ENCODE data around the gene COPS7B. TPM values are rescaled to one million over a fixed set of nuclear protein-coding genes. Genes with fewer than 3 reads are reported as not detected.

Gene COPS7B
- total RNA-seq, 1 donor from 2014 or later, result 10.4 TPM

DNA sequence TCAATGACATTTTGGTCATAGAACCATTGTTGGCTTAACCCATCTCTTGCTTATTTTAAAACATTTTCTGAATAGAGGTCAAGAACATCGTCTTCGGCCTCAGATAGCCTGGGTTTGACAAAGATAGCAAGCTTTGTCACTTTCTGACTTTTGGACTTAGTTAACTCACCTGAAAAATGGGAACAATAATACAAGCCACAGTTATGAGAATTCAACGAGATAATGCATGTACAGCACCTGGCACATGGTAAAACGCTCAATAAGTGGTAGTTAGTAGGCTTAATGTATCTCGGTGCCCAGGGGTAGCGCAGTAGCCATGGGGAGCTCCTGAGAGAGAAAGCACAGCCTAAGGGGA lies 446 bp upstream of the COPS7B start:
- no peaks in the 10 kb centered on the region for H3K9me3 ChIP-seq (ENCODE audit: control insufficient read depth in 3 of 3, low read length in 3 of 3)
- H3K4me1 ChIP-seq (ENCODE audit: control insufficient read depth in 3 of 3, insufficient read depth in 3 of 3, low read length in 3 of 3), result peaks cover 26 to 49% (median 40%) of the 10 kb centered on the region in 3 donors
- H3K9ac ChIP-seq (ENCODE audit: low read depth in 1 of 3, low read length in 3 of 3), result peak overlapping the region; percentile 69 to 86 (median 79)
- H3K27ac ChIP-seq (ENCODE audit: low read depth, low read length), result peak overlapping the region; percentile 49
- H3K4me3 ChIP-seq (ENCODE audit: low read length in 3 of 3), result peak overlapping the region; percentile 94 to 96 (median 95)
- H3K27me3 ChIP-seq (ENCODE audit: control insufficient read depth in 3 of 3, insufficient read depth in 3 of 3, low read length in 3 of 3), result no peaks in the 10 kb centered on the region
- peaks cover 0 to 8% (median 4%) of the 10 kb centered on the region in 3 donors for H3K36me3 ChIP-seq (ENCODE audit: control insufficient read depth in 3 of 3, insufficient read depth in 3 of 3, low read length in 3 of 3)

DNA sequence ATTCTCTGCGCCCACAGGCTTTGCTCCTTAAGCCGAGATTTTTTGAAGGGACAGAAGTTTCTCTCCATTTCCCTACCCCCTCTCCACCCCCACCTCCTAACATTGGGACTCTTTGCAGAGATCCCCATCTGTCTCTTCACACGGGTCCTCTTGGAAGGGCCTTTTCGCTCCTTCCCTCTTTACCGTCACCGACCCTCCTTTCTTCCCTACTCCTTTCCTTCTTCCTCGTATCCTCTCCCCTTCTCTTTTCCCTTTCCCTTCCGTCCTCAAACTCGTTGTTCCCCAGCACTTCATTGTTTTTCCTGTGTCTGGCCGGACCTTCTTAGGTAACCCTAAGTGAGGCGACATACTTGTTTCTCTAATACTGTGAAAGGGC lies 660 bp downstream of the COPS7B start:
- peak overlapping the region; percentile 94 to 96 (median 95) for H3K4me3 ChIP-seq (ENCODE audit: low read length in 3 of 3)
- no peaks in the 10 kb centered on the region for H3K27me3 ChIP-seq (ENCODE audit: control insufficient read depth in 3 of 3, insufficient read depth in 3 of 3, low read length in 3 of 3)
- no peaks in the 10 kb centered on the region for H3K9me3 ChIP-seq (ENCODE audit: control insufficient read depth in 3 of 3, low read length in 3 of 3)
- H3K9ac ChIP-seq (ENCODE audit: low read depth in 1 of 3, low read length in 3 of 3), result peak overlapping the region; percentile 79 to 86 (median 84)
- H3K36me3 ChIP-seq (ENCODE audit: control insufficient read depth in 3 of 3, insufficient read depth in 3 of 3, low read length in 3 of 3), result peaks cover 2 to 15% (median 4%) of the 10 kb centered on the region in 3 donors
- H3K4me1 ChIP-seq (ENCODE audit: control insufficient read depth in 3 of 3, insufficient read depth in 3 of 3, low read length in 3 of 3), result peaks cover 26 to 48% (median 40%) of the 10 kb centered on the region in 3 donors
- H3K27ac ChIP-seq (ENCODE audit: low read depth, low read length), result no peak overlapping the region

GRCh38 chr2:231791107-231791506 lies 4.9 kb downstream of the COPS7B start:
- Histone ChIP-seq H3K9me3 (ENCODE audit: control insufficient read depth in 3 of 3, low read length in 3 of 3) (no peaks in the 10 kb centered on the region), H3K4me1 (ENCODE audit: control insufficient read depth in 3 of 3, insufficient read depth in 3 of 3, low read length in 3 of 3) (peaks cover 11 to 20% (median 15%) of the 10 kb centered on the region in 3 donors), H3K27ac (ENCODE audit: low read depth, low read length) (no peak overlapping the region), H3K4me3 (ENCODE audit: low read length in 3 of 3) (no peak overlapping the region), H3K9ac (ENCODE audit: low read depth in 1 of 3, low read length in 3 of 3) (no peak overlapping the region), H3K36me3 (ENCODE audit: control insufficient read depth in 3 of 3, insufficient read depth in 3 of 3, low read length in 3 of 3) (peaks cover 9 to 36% (median 18%) of the 10 kb centered on the region in 3 donors), H3K27me3 (ENCODE audit: control insufficient read depth in 3 of 3, insufficient read depth in 3 of 3, low read length in 3 of 3) (no peaks in the 10 kb centered on the region)

GRCh38 chr2:231794383-231794782 lies 8.1 kb downstream of the COPS7B start:
- peaks cover 0 to 6% (median 0%) of the 10 kb centered on the region in 3 donors for H3K4me1 ChIP-seq (ENCODE audit: control insufficient read depth in 3 of 3, insufficient read depth in 3 of 3, low read length in 3 of 3)
- peaks cover 26 to 55% (median 41%) of the 10 kb centered on the region in 3 donors for H3K36me3 ChIP-seq (ENCODE audit: control insufficient read depth in 3 of 3, insufficient read depth in 3 of 3, low read length in 3 of 3)
- H3K27ac ChIP-seq (ENCODE audit: low read depth, low read length), result no peak overlapping the region
- H3K9ac ChIP-seq (ENCODE audit: low read depth in 1 of 3, low read length in 3 of 3), result no peak overlapping the region
- no peaks in the 10 kb centered on the region for H3K9me3 ChIP-seq (ENCODE audit: control insufficient read depth in 3 of 3, low read length in 3 of 3)
- no peaks in the 10 kb centered on the region for H3K27me3 ChIP-seq (ENCODE audit: control insufficient read depth in 3 of 3, insufficient read depth in 3 of 3, low read length in 3 of 3)
- H3K4me3 ChIP-seq (ENCODE audit: low read length in 3 of 3), result no peak overlapping the region

GRCh38 chr2:231795525-231796327 lies 9.5 kb downstream of the COPS7B start:
- Histone ChIP-seq H3K4me3 (ENCODE audit: low read length in 3 of 3) (no peak overlapping the region), H3K27me3 (ENCODE audit: control insufficient read depth in 3 of 3, insufficient read depth in 3 of 3, low read length in 3 of 3) (no peaks in the 10 kb centered on the region), H3K9ac (ENCODE audit: low read depth in 1 of 3, low read length in 3 of 3) (no peak overlapping the region), H3K4me1 (ENCODE audit: control insufficient read depth in 3 of 3, insufficient read depth in 3 of 3, low read length in 3 of 3) (peaks cover 0 to 6% (median 0%) of the 10 kb centered on the region in 3 donors), H3K27ac (ENCODE audit: low read depth, low read length) (no peak overlapping the region), H3K9me3 (ENCODE audit: control insufficient read depth in 3 of 3, low read length in 3 of 3) (no peaks in the 10 kb centered on the region), H3K36me3 (ENCODE audit: control insufficient read depth in 3 of 3, insufficient read depth in 3 of 3, low read length in 3 of 3) (peaks cover 26 to 65% (median 46%) of the 10 kb centered on the region in 3 donors)

- no peak overlapping the region for H3K9ac ChIP-seq (ENCODE audit: low read depth in 1 of 3, low read length in 3 of 3)
- H3K4me1 ChIP-seq (ENCODE audit: control insufficient read depth in 3 of 3, insufficient read depth in 3 of 3, low read length in 3 of 3), result peaks cover 0 to 6% (median 0%) of the 10 kb centered on the region in 3 donors
- H3K27me3 ChIP-seq (ENCODE audit: control insufficient read depth in 3 of 3, insufficient read depth in 3 of 3, low read length in 3 of 3), result no peaks in the 10 kb centered on the region
- H3K4me3 ChIP-seq (ENCODE audit: low read length in 3 of 3), result no peak overlapping the region
- H3K27ac ChIP-seq (ENCODE audit: low read depth, low read length), result no peak overlapping the region
- no peaks in the 10 kb centered on the region for H3K9me3 ChIP-seq (ENCODE audit: control insufficient read depth in 3 of 3, low read length in 3 of 3)
- H3K36me3 ChIP-seq (ENCODE audit: control insufficient read depth in 3 of 3, insufficient read depth in 3 of 3, low read length in 3 of 3), result peaks cover 25 to 67% (median 51%) of the 10 kb centered on the region in 3 donors
Observed at GRCh38 chr2:231800493-231801091, 14.3 kb downstream of the COPS7B start.

- Histone ChIP-seq H3K9me3 (ENCODE audit: control insufficient read depth in 3 of 3, low read length in 3 of 3) (no peaks in the 10 kb centered on the region), H3K27ac (ENCODE audit: low read depth, low read length) (no peak overlapping the region), H3K36me3 (ENCODE audit: control insufficient read depth in 3 of 3, insufficient read depth in 3 of 3, low read length in 3 of 3) (peaks cover 24 to 59% (median 44%) of the 10 kb centered on the region in 3 donors), H3K4me3 (ENCODE audit: low read length in 3 of 3) (no peak overlapping the region), H3K27me3 (ENCODE audit: control insufficient read depth in 3 of 3, insufficient read depth in 3 of 3, low read length in 3 of 3) (no peaks in the 10 kb centered on the region), H3K9ac (ENCODE audit: low read depth in 1 of 3, low read length in 3 of 3) (no peak overlapping the region), H3K4me1 (ENCODE audit: control insufficient read depth in 3 of 3, insufficient read depth in 3 of 3, low read length in 3 of 3) (no peaks in the 10 kb centered on the region)
Observed at GRCh38 chr2:231803501-231804138, 17.4 kb downstream of the COPS7B start.

- H3K36me3 ChIP-seq (ENCODE audit: control insufficient read depth in 3 of 3, insufficient read depth in 3 of 3, low read length in 3 of 3), result peaks cover 32 to 58% (median 35%) of the 10 kb centered on the region in 3 donors
- H3K27me3 ChIP-seq (ENCODE audit: control insufficient read depth in 3 of 3, insufficient read depth in 3 of 3, low read length in 3 of 3), result no peaks in the 10 kb centered on the region
- no peak overlapping the region for H3K27ac ChIP-seq (ENCODE audit: low read depth, low read length)
- H3K4me3 ChIP-seq (ENCODE audit: low read length in 3 of 3), result no peak overlapping the region
- no peaks in the 10 kb centered on the region for H3K9me3 ChIP-seq (ENCODE audit: control insufficient read depth in 3 of 3, low read length in 3 of 3)
- no peak overlapping the region for H3K9ac ChIP-seq (ENCODE audit: low read depth in 1 of 3, low read length in 3 of 3)
- H3K4me1 ChIP-seq (ENCODE audit: control insufficient read depth in 3 of 3, insufficient read depth in 3 of 3, low read length in 3 of 3), result no peaks in the 10 kb centered on the region
Observed at GRCh38 chr2:231807020-231807419, 20.8 kb downstream of the COPS7B start.

DNA sequence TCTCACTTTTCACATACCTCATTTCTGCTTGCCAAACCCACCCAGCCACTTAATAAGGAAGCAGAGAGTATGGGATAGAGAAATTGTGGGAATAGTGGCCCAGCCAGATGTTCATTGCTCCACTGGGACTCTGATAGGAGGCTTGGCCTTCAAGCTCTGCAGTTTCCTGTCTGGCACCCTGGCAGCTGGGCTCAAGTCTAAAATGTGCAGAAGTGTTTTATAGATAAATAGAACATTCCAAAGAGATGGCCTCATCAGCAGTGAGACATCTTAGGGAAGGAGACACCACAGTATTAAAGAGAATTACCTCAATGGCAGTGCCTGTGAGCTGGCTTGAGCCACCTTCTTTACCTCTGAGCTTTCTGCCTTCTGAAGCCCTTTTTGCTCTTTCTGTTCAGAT lies 24.7 kb downstream of the COPS7B start:
- H3K4me3 ChIP-seq (ENCODE audit: low read length in 3 of 3), result no peak overlapping the region
- H3K27ac ChIP-seq (ENCODE audit: low read depth, low read length), result no peak overlapping the region
- H3K9me3 ChIP-seq (ENCODE audit: control insufficient read depth in 3 of 3, low read length in 3 of 3), result no peaks in the 10 kb centered on the region
- H3K36me3 ChIP-seq (ENCODE audit: control insufficient read depth in 3 of 3, insufficient read depth in 3 of 3, low read length in 3 of 3), result peaks cover 33 to 43% (median 33%) of the 10 kb centered on the region in 3 donors
- no peak overlapping the region for H3K9ac ChIP-seq (ENCODE audit: low read depth in 1 of 3, low read length in 3 of 3)
- no peaks in the 10 kb centered on the region for H3K4me1 ChIP-seq (ENCODE audit: control insufficient read depth in 3 of 3, insufficient read depth in 3 of 3, low read length in 3 of 3)
- no peaks in the 10 kb centered on the region for H3K27me3 ChIP-seq (ENCODE audit: control insufficient read depth in 3 of 3, insufficient read depth in 3 of 3, low read length in 3 of 3)

Measured in skeletal muscle tissue (tissue), 4 donors.